ENCODE measurements around the gene MAMLD1.

Gene MAMLD1, protein sequence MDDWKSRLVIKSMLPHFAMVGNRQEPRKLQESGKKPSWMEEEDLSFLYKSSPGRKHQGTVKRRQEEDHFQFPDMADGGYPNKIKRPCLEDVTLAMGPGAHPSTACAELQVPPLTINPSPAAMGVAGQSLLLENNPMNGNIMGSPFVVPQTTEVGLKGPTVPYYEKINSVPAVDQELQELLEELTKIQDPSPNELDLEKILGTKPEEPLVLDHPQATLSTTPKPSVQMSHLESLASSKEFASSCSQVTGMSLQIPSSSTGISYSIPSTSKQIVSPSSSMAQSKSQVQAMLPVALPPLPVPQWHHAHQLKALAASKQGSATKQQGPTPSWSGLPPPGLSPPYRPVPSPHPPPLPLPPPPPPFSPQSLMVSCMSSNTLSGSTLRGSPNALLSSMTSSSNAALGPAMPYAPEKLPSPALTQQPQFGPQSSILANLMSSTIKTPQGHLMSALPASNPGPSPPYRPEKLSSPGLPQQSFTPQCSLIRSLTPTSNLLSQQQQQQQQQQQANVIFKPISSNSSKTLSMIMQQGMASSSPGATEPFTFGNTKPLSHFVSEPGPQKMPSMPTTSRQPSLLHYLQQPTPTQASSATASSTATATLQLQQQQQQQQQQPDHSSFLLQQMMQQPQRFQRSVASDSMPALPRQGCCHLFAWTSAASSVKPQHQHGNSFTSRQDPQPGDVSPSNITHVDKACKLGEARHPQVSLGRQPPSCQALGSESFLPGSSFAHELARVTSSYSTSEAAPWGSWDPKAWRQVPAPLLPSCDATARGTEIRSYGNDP

DNA sequence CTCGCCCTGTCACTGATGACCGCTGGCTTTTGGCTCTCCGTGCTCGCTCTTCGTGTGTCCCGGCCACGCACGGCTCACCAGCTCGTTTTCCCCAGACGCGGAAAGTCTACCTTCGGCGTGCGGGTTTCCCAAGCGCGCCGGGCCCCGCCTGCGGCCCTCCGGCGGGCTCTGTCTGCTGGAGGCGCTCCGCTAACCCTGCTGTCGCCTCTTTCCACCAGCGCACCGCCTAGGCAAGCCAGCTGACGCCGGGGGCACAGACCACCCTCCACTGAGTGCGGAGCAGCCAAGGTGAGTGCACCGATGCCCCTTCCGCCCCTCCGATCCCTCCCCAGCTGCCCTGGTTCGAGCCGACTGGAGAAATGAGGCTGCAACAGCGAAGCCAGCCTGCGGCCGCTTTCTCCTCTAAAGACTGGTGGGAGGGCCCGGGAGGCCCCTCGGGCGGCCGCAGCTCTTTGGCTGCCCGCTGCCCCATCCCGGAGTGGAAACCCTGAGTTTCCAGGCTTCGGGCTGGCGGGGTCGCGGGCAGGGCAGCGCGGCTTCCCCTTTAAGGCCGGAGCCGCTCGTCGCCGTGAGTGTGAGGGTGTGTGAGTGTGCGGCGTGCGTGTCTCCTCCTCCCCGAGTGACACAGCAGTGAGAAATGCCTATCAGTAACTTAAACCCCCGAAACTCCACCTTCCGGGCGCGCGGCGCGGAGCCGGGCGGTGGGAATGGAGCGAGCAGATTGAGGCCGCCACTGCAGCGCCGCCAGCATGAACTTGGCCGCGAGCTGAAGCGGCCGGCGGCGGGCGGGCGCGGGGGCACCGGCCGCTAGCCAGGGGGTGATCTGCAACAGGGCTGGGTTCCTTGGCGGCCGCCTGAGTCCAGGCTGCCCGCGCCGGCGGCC lies at the start of gene MAMLD1:
Gene MAMLD1, plus strand, starts transcription at position 719 of the 883 bp plus-strand sequence. CDS start 82,200 bp downstream, outside the sequence.
- TF ChIP-seq, protein P1, sequence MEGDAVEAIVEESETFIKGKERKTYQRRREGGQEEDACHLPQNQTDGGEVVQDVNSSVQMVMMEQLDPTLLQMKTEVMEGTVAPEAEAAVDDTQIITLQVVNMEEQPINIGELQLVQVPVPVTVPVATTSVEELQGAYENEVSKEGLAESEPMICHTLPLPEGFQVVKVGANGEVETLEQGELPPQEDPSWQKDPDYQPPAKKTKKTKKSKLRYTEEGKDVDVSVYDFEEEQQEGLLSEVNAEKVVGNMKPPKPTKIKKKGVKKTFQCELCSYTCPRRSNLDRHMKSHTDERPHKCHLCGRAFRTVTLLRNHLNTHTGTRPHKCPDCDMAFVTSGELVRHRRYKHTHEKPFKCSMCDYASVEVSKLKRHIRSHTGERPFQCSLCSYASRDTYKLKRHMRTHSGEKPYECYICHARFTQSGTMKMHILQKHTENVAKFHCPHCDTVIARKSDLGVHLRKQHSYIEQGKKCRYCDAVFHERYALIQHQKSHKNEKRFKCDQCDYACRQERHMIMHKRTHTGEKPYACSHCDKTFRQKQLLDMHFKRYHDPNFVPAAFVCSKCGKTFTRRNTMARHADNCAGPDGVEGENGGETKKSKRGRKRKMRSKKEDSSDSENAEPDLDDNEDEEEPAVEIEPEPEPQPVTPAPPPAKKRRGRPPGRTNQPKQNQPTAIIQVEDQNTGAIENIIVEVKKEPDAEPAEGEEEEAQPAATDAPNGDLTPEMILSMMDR (conservative IDR thresholded peaks at IDR 0.05; ENCODE audit: low read depth, low read length) = no peak
- Histone ChIP-seq H3K4me2 (peak within 1 kb of the TSS; percentile 82), H3K9ac (no peak within 1 kb of the TSS; the same call in 1 of the 2 replicates), H3K27ac (no peak within 1 kb of the TSS), H3K79me2 (ENCODE audit: insufficient read depth, low read depth) (no peaks in the 10 kb centered on the region), H3K36me3 (ENCODE audit: insufficient read depth) (no peaks in the 10 kb centered on the region), H2AFZ (ENCODE audit: low read depth) (peak within 1 kb of the TSS; percentile 67), H4K20me1 (ENCODE audit: insufficient read depth) (no peaks in the 10 kb centered on the region), H3K27me3 (ENCODE audit: insufficient read depth, low read depth) (no peaks in the 10 kb centered on the region), H3K4me1 (ENCODE audit: low read depth, poor library complexity, severe bottlenecking) (no peaks in the 10 kb centered on the region), H3K4me3 (IDR thresholded peaks at IDR 0.05; ENCODE audit: insufficient read depth, low read depth, low read length) (no peak within 1 kb of the TSS)

DNA sequence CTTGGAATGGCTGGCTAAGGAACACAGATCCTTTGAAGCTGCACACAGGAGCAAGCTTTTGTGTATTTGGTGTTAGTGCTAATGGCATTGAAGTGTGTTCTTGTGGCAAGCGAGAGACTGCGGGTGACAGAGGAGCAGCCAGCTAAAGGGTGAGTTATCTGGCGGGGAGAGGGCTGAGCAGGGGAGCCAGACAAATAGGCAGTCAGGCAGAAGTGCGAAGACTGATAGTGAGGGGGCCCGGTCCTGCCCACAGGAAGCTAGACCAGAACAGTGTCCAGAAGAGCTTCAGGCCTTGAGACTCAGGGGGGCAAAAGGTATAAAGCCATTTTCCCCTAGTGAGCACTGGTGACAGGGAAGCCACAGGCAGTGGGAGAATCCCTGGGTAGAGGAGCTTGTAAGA lies 49.6 kb upstream of the MAMLD1 start:
- Histone ChIP-seq H3K4me1 (ENCODE audit: low read depth, poor library complexity, severe bottlenecking) (no peaks in the 10 kb centered on the region), H3K4me2 (no peak overlapping the region), H2AFZ (ENCODE audit: low read depth) (no peak overlapping the region), H3K27ac (no peak overlapping the region), H3K9ac (no peak overlapping the region), H3K27me3 (ENCODE audit: insufficient read depth, low read depth) (no peaks in the 10 kb centered on the region), H3K4me3 (IDR thresholded peaks at IDR 0.05; ENCODE audit: insufficient read depth, low read depth, low read length) (no peak overlapping the region), H3K36me3 (ENCODE audit: insufficient read depth) (no peaks in the 10 kb centered on the region), H3K79me2 (ENCODE audit: insufficient read depth, low read depth) (no peaks in the 10 kb centered on the region), H4K20me1 (ENCODE audit: insufficient read depth) (no peaks in the 10 kb centered on the region)
- TF ChIP-seq, protein P1 (conservative IDR thresholded peaks at IDR 0.05; ENCODE audit: low read depth, low read length) = no peak

DNA sequence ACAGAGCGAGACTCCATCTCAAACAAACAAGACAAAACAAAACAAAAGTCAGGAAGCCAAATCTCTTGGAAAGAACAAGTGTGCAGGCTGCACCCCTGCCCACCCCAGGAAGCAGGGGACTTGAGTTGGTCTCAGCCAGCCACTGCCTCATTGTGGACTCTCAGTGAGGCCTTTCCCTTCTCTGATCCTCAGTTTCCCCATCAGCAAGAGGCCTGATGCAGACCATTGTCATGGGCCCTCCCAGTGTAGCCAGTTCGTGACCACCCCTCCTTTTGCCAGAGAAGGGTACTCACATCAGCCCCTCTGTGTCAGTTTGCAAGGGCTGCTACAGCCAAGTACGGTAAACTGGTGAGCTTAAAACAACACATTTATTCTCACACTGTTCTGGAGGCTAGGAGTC lies 48.9 kb upstream of the MAMLD1 start:
- Histone ChIP-seq H3K36me3 (ENCODE audit: insufficient read depth) (no peaks in the 10 kb centered on the region), H2AFZ (ENCODE audit: low read depth) (no peak overlapping the region), H3K79me2 (ENCODE audit: insufficient read depth, low read depth) (no peaks in the 10 kb centered on the region), H3K27ac (no peak overlapping the region), H3K4me2 (no peak overlapping the region), H3K4me3 (IDR thresholded peaks at IDR 0.05; ENCODE audit: insufficient read depth, low read depth, low read length) (no peak overlapping the region), H3K4me1 (ENCODE audit: low read depth, poor library complexity, severe bottlenecking) (no peaks in the 10 kb centered on the region), H4K20me1 (ENCODE audit: insufficient read depth) (no peaks in the 10 kb centered on the region), H3K27me3 (ENCODE audit: insufficient read depth, low read depth) (no peaks in the 10 kb centered on the region), H3K9ac (no peak overlapping the region)
- TF ChIP-seq, protein P1 (conservative IDR thresholded peaks at IDR 0.05; ENCODE audit: low read depth, low read length) = no peak

DNA sequence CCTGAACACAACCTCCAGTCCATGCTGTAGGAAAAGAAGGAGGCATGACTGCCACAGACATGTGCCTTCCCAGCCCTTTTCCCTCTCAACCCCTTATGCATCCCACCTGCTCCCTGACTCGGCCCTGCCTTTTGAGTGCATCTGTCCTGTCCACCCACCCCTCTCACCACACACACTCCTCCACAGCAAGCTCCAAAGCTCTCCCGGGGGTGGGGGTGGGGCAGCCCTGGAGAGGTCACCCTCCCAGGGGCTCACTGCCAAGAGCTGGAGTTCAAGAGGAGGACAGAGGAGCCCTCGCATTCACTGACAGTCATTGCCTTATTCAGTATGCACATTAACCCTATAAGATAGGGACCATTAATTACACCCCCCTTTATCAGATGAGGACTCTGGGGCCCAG lies 46.6 kb upstream of the MAMLD1 start:
- Histone ChIP-seq H4K20me1 (ENCODE audit: insufficient read depth) (no peaks in the 10 kb centered on the region), H2AFZ (ENCODE audit: low read depth) (no peak overlapping the region), H3K4me2 (no peak overlapping the region), H3K27ac (no peak overlapping the region), H3K4me3 (IDR thresholded peaks at IDR 0.05; ENCODE audit: insufficient read depth, low read depth, low read length) (no peak overlapping the region), H3K4me1 (ENCODE audit: low read depth, poor library complexity, severe bottlenecking) (no peaks in the 10 kb centered on the region), H3K27me3 (ENCODE audit: insufficient read depth, low read depth) (no peaks in the 10 kb centered on the region), H3K79me2 (ENCODE audit: insufficient read depth, low read depth) (no peaks in the 10 kb centered on the region), H3K36me3 (ENCODE audit: insufficient read depth) (no peaks in the 10 kb centered on the region), H3K9ac (no peak overlapping the region)
- TF ChIP-seq, protein P1 (conservative IDR thresholded peaks at IDR 0.05; ENCODE audit: low read depth, low read length) = no peak
